ENCODE measurements around the gene FCRLB.
"Not testable (repeated sequence)": the region's sequence is repeated elsewhere in the genome, so short reads cannot be mapped to it uniquely, and the experiment has no call there.

FCRLB gene

GRCh38 chr1:161720956-161721737 lies at the start of gene FCRLB:
TSS of gene FCRLB (plus strand) at chr1:161721544. CDS start at chr1:161722673, 1,129 bp downstream.
- no peak for DNase-seq (ENCODE audit: low read depth in 2 of 2)

GRCh38 chr1:161673437-161673836 lies 47.9 kb upstream of the FCRLB start:
- DNase-seq (ENCODE audit: low read depth in 2 of 2): not testable (repeated sequence)

- DNase-seq (ENCODE audit: low read depth in 2 of 2): not testable (repeated sequence)
These were observed 46.9 kb upstream of the FCRLB start for GRCh38 chr1:161674447-161674846.

- not testable (repeated sequence) for DNase-seq (ENCODE audit: low read depth in 2 of 2)
These were observed 46.4 kb upstream of the FCRLB start for GRCh38 chr1:161674908-161675307.

GRCh38 chr1:161676441-161676840 lies 44.9 kb upstream of the FCRLB start:
- DNase-seq (ENCODE audit: low read depth in 2 of 2): no peak

GRCh38 chr1:161676958-161677689 lies 44.2 kb upstream of the FCRLB start:
- DNase-seq (ENCODE audit: low read depth in 2 of 2): no peak

DNA sequence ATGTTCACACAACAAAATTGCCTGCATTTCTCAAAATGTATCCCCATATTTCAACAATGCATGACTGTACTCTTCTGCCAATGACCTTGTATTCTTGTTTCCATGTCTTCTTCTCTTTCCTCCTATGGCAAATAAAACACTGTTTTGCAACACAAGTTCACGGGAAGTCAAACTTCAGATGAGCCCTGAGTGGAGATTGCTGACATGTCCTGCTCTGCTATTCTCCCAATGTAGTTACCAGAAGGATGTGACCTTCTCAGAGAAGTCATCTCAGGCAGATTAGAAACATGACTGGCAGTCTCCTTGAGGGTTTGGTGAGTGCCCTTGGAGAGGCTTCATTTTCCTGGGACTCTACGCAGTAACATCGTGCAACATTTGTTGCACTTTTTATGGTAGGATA lies 42.8 kb upstream of the FCRLB start:
- DNase-seq (ENCODE audit: low read depth in 2 of 2): no peak

GRCh38 chr1:161681879-161682278 lies 39.5 kb upstream of the FCRLB start:
- DNase-seq (ENCODE audit: low read depth in 2 of 2): no peak

DNA sequence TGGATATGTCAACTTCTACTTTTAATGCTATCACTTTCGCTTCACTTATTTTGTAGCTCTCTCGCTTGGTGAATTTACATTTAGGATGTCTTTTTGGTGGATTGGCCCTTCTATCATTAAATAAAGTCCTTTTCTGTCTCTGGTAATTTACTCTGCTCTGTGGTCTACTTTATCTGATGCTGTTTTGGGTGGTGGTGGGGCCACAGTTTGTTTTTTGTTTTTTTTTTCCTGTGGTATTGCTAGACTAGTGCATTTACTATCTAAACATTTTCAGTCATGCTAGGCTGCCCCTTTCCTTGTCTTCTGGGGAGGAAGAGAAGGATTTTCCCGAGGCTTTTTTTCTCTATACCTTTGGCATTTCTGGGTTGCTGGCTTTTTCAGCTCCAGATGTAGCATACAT lies 32.4 kb upstream of the FCRLB start:
- no peak for DNase-seq (ENCODE audit: low read depth in 2 of 2)

GRCh38 chr1:161691846-161692245 lies 29.5 kb upstream of the FCRLB start:
- DNase-seq (ENCODE audit: low read depth in 2 of 2): no peak

DNA sequence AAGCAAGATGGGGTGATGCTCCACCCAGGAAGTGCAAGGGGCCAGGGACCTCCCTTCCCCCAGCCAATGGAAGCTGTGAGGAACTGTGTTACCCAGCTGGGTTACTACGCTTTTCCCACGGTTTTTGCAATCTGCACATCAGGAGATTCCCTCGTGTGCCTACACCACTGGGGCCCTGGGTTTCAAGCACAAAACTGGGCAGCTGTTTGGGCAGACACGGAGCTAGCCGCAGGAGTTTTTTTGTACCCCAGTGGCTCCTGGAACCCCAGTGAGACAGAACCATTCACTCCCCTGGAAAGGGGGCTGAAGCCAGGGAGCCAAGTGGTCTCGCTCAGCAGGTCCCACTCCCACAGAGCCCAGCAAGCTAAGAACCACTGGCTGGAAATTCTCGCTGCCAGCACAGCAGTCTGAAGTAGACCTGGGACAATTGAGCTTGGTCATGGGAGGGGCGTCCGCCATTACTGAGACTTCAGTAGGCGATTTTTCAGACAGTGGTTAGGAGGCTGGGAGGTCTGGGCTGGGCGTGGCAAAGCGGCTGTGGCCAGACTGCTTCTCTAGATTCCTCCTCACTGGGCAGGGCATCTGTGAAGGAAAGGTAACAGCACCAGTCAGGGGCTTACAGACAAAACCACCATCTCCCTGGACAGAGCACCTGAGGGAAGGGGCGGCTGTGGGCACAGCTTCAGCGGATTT lies 28.2 kb upstream of the FCRLB start:
- DNase-seq (ENCODE audit: low read depth in 2 of 2): not testable (repeated sequence)

DNA sequence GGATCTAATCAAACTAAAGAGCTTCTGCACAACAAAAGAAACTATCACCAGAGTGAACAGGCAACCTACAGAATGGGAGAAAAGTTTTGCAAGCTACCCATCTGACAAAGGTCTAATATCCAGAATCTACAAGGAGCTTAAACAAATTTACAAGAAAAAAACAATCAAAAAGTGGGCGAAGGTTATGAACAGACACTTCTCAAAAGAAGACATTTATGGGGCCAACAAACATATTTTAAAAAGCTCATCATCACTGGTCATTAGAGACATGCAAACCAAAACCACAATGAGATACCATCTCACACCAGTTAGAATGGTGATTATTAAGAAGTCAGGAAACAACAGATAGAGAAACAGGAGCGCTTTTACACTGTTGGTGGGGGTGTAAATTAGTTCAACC lies 23.0 kb upstream of the FCRLB start:
- not testable (repeated sequence) for DNase-seq (ENCODE audit: low read depth in 2 of 2)

- no peak for DNase-seq (ENCODE audit: low read depth in 2 of 2)
These were observed 19.1 kb upstream of the FCRLB start for GRCh38 chr1:161702250-161702649.

DNA sequence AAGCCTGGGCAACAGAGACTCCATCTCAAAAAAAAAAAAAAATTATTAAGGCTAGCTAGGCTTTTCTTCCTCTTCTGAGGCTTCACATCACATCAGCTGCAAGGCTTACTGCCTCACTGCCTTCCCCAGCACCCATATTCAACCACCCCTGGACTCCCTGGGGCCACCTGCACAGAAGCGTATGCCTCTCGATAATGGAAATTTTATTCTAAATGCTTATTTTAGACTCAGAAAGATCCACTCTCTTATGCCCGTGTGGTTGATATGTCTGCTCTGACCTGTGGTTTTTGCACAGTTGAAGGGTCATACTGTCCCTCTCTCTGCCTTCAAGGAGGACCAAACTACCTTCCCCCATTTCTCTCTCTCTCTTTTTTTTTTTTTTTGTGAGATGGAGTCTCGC lies 15.8 kb upstream of the FCRLB start:
- DNase-seq (ENCODE audit: low read depth in 2 of 2): no peak

DNA sequence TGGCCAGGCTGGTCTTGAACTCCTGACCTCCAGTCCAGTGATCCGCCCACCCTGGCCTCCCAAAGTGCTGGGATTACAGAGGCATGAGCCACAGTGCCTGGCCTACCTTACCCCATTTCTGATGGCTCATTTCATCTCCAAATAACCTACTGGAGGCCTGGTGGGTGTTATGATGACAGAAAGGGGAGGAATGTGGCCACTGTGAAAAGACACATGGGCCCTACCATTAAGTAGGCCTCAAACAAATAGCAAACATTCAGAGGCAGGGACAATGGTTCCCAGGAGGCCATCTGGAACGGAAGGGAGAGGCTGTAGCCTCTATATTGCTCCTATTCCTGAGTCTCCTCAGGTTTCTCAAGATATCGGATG lies 15.2 kb upstream of the FCRLB start:
- DNase-seq (ENCODE audit: low read depth in 2 of 2): no peak

GRCh38 chr1:161706482-161707347 lies 14.6 kb upstream of the FCRLB start, which contains the start of gene FCRLA:
TSS of gene FCRLA (plus strand) at chr1:161707229. CDS start at chr1:161707265, 36 bp downstream.
- DNase-seq (ENCODE audit: low read depth in 2 of 2): no peak

- no peak for DNase-seq (ENCODE audit: low read depth in 2 of 2)
These were observed 13.8 kb upstream of the FCRLB start for GRCh38 chr1:161707503-161707902.

- DNase-seq (ENCODE audit: low read depth in 2 of 2): no peak
These were observed 12.0 kb upstream of the FCRLB start for GRCh38 chr1:161709373-161709772.

GRCh38 chr1:161710560-161710959 lies 10.8 kb upstream of the FCRLB start:
- no peak for DNase-seq (ENCODE audit: low read depth in 2 of 2)

DNA sequence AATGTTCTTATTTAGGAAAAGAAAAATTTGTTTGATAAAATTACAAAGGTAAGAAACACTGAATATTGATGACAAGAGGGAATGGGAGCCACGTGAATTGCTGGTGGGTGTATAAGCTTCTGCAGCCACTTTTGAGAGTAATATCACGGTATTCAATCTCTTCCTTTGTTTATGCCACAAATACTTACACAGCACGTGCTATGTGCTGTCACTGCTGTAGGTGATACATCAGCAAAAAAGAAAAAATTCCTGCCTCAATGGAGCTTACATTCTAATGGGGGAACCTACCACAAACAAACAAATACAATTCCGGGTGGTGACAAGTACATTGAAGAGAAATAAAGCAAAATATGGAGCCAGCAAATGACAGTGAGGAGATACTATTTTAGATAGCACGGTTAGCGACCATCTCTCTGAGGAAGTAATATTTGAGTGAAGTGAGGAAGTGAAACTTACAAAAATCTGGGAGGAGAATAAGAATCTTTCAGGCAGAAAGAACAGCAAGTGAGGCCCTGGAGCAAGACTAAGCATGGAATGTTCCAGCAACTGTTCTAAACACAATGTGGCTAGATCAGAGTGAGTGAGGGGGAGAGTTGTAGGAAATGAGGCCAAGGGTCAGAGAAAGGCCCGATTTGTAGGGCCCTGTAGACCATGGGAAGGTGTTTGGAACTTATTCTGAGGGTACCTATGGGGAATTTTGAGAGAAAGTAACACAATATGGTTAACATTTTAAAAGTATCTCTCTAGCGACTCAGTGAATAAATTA lies 2.6 kb upstream of the FCRLB start:
- no peak for DNase-seq (ENCODE audit: low read depth in 2 of 2)

GRCh38 chr1:161719325-161719611 lies 2.1 kb upstream of the FCRLB start:
- no peak for DNase-seq (ENCODE audit: low read depth in 2 of 2)

All from stimulated activated CD8-positive, alpha-beta memory T cell treated with anti-CD3 and anti-CD28 coated beads, Interleukin-15, amount 100 ng/mL, for 4 hours (primary cell).